ENCODE measurements around the gene RBM47. TPM values are rescaled to one million over a fixed set of nuclear protein-coding genes. Genes with fewer than 3 reads are reported as not detected.
"Not testable (repeated sequence)": the region's sequence is repeated elsewhere in the genome, so short reads cannot be mapped to it uniquely, and the experiment has no call there.

Gene RBM47
- total RNA-seq, 1 experiment from 2014 or later, result 78.0 TPM

GRCh38 chr4:40439519-40439918 is 190.1 kb downstream of the RBM47 start:
- peaks cover 3% of the 10 kb centered on the region; the same call in 1 of the 2 replicates for H3K36me3 ChIP-seq (ENCODE audit: low read depth)
- no peaks in the 10 kb centered on the region for H3K9me2 ChIP-seq (ENCODE audit: insufficient read depth)
- H3K79me2 ChIP-seq (ENCODE audit: low read depth), result peaks cover 40% of the 10 kb centered on the region
- no peak overlapping the region for H2AFZ ChIP-seq
- H3K4me3 ChIP-seq, result no peak overlapping the region
- TF ChIP-seq EZH2 (IDR thresholded peaks at IDR 0.05; ENCODE audit: low read depth) (no peak), CTCF (conservative IDR thresholded peaks at IDR 0.05) (no peak)
- POLR2A ChIA-PET (ENCODE audit: unreplicated experiment), result interaction anchor here (0.7 to 0.8 kb wide), 2 partner anchors 11 to 12 kb away, joined by 4 to 15 read pairs; no protein-coding TSS in a partner anchor
- no peaks in the 10 kb centered on the region for H3K9me3 ChIP-seq (ENCODE audit: insufficient read depth, low read depth)
- no peak for DNase-seq
- 0 out of 2 replicates have a peak overlapping the region, but pooled peaks have one; percentile 23 for H3K27ac ChIP-seq
- H4K20me1 ChIP-seq (ENCODE audit: insufficient read depth), result peaks cover 3% of the 10 kb centered on the region; the same call in 1 of the 2 replicates
- no peaks in the 10 kb centered on the region for H3K27me3 ChIP-seq (ENCODE audit: insufficient read depth, low read depth)
- peaks cover 17% of the 10 kb centered on the region for H3F3A ChIP-seq (ENCODE audit: insufficient read depth, low read depth)
- no TSS peak for BruUV-seq (replicated peaks)
- CTCF ChIA-PET, result no interaction called here
- intact Hi-C loops (cut with micrococcal nuclease; ENCODE audit: unreplicated experiment), result no loop called here
- H3K4me1 ChIP-seq (replicated peaks; ENCODE audit: insufficient read depth), result no peaks in the 10 kb centered on the region
- no peak overlapping the region for H3K4me2 ChIP-seq

- TF ChIP-seq CTCF (conservative IDR thresholded peaks at IDR 0.05) (no peak), EZH2 (IDR thresholded peaks at IDR 0.05; ENCODE audit: low read depth) (no peak)
- Histone ChIP-seq H3K79me2 (ENCODE audit: low read depth) (peaks cover 33% of the 10 kb centered on the region), H3K9me2 (ENCODE audit: insufficient read depth) (no peaks in the 10 kb centered on the region), H3K9me3 (ENCODE audit: insufficient read depth, low read depth) (no peaks in the 10 kb centered on the region), H3K27ac (no peak overlapping the region), H3K27me3 (ENCODE audit: insufficient read depth, low read depth) (no peaks in the 10 kb centered on the region), H3F3A (ENCODE audit: insufficient read depth, low read depth) (peaks cover 17% of the 10 kb centered on the region), H3K4me3 (no peak overlapping the region), H3K4me1 (replicated peaks; ENCODE audit: insufficient read depth) (no peaks in the 10 kb centered on the region), H3K36me3 (ENCODE audit: low read depth) (peaks cover 6% of the 10 kb centered on the region; the same call in 1 of the 2 replicates), H3K4me2 (no peak overlapping the region), H2AFZ (no peak overlapping the region), H4K20me1 (ENCODE audit: insufficient read depth) (peaks cover 3% of the 10 kb centered on the region; the same call in 1 of the 2 replicates)
- no TSS peak for BruUV-seq (replicated peaks)
- POLR2A ChIA-PET (ENCODE audit: unreplicated experiment), result no interaction called here
- DNase-seq, result no peak
- CTCF ChIA-PET, result no interaction called here
- intact Hi-C loops (cut with micrococcal nuclease; ENCODE audit: unreplicated experiment), result no loop called here
Measured at GRCh38 chr4:40438384-40439026, 191.2 kb downstream of the RBM47 start.

- Histone ChIP-seq H2AFZ (no peak overlapping the region), H4K20me1 (ENCODE audit: insufficient read depth) (peaks cover 3% of the 10 kb centered on the region; the same call in 1 of the 2 replicates), H3K9me3 (ENCODE audit: insufficient read depth, low read depth) (no peaks in the 10 kb centered on the region), H3K36me3 (ENCODE audit: low read depth) (peaks cover 6% of the 10 kb centered on the region; the same call in 1 of the 2 replicates), H3F3A (ENCODE audit: insufficient read depth, low read depth) (peaks cover 17% of the 10 kb centered on the region), H3K27ac (no peak overlapping the region), H3K4me2 (no peak overlapping the region), H3K4me3 (no peak overlapping the region), H3K79me2 (ENCODE audit: low read depth) (peaks cover 28% of the 10 kb centered on the region), H3K27me3 (ENCODE audit: insufficient read depth, low read depth) (no peaks in the 10 kb centered on the region), H3K9me2 (ENCODE audit: insufficient read depth) (no peaks in the 10 kb centered on the region), H3K4me1 (replicated peaks; ENCODE audit: insufficient read depth) (no peaks in the 10 kb centered on the region)
- intact Hi-C loops (cut with micrococcal nuclease; ENCODE audit: unreplicated experiment), result no loop called here
- TF ChIP-seq CTCF (conservative IDR thresholded peaks at IDR 0.05) (no peak), EZH2 (IDR thresholded peaks at IDR 0.05; ENCODE audit: low read depth) (no peak)
- CTCF ChIA-PET, result no interaction called here
- POLR2A ChIA-PET (ENCODE audit: unreplicated experiment), result no interaction called here
- DNase-seq, result no peak
- no TSS peak for BruUV-seq (replicated peaks)
Measured at GRCh38 chr4:40437741-40438383, 191.8 kb downstream of the RBM47 start.

- H3K4me3 ChIP-seq; H3K9me2 ChIP-seq (ENCODE audit: insufficient read depth); H3K36me3 ChIP-seq (ENCODE audit: low read depth); H2AFZ ChIP-seq; intact Hi-C loops (cut with micrococcal nuclease; ENCODE audit: unreplicated experiment); H3K27me3 ChIP-seq (ENCODE audit: insufficient read depth, low read depth); CTCF ChIA-PET; H4K20me1 ChIP-seq (ENCODE audit: insufficient read depth); POLR2A ChIA-PET (ENCODE audit: unreplicated experiment); H3K4me1 ChIP-seq (replicated peaks; ENCODE audit: insufficient read depth); H3F3A ChIP-seq (ENCODE audit: insufficient read depth, low read depth); H3K27ac ChIP-seq; DNase-seq; H3K4me2 ChIP-seq; H3K9me3 ChIP-seq (ENCODE audit: insufficient read depth, low read depth): not testable (repeated sequence)
- TSS peak; percentile 5 for BruUV-seq (replicated peaks)
- peaks cover 12% of the 10 kb centered on the region; the same call in 1 of the 2 replicates for H3K79me2 ChIP-seq (ENCODE audit: low read depth)
Measured at GRCh38 chr4:40435306-40435705, 194.4 kb downstream of the RBM47 start.
